Measurements from ENCODE around the gene STOX2.
A peak's percentile ranks its signal among the peaks of the same experiment; 100 is the strongest.

STOX2 gene

DNA sequence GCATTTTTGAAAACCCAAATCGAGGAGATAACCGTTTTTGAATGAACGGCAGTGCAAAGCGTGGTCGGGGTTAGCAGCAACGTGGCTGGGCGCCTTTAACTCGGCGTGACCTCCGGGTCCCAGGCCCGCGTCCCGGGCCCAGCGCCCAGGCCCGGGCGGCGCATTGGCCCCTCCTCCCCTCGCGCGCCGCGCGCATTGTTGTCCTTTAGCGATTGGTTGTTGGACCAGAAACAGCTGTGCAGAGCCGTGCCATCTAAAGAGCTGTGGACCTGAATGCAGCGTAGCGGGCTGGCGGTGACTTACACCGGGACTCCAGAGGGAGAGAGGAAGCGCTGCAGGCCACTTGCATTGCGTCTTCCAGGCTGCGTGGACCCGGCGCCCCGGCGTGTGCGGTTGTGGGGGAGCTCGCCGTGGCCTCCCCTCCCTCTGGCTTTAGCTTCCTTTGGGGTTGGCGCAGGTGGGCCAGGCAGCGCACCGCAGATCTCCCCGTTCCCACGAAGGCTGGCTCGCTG lies at the start of gene STOX2:
Gene STOX2, plus strand, starts transcription at position 227 of the 512 bp plus-strand sequence. CDS start 1,484 bp downstream, outside the sequence.
- TF ChIP-seq TEAD4 (IDR thresholded peaks at IDR 0.05) (no peak), CEBPB (IDR thresholded peaks at IDR 0.05) (no peak), EGR1 (IDR thresholded peaks at IDR 0.05) (no peak), EP300 (IDR thresholded peaks at IDR 0.05; ENCODE audit: borderline replicate concordance) (no peak), CREB1 (IDR thresholded peaks at IDR 0.05; ENCODE audit: low read depth) (no peak), FOXM1 (IDR thresholded peaks at IDR 0.05; ENCODE audit: borderline replicate concordance, low read depth) (no peak), RAD21 (IDR thresholded peaks at IDR 0.05; ENCODE audit: low read depth) (no peak), NFIC (IDR thresholded peaks at IDR 0.05) (no peak), ZBTB7A (IDR thresholded peaks at IDR 0.05; ENCODE audit: low read depth) (no peak), YY1 (IDR thresholded peaks at IDR 0.05; ENCODE audit: low read depth) (no peak), TAF1 (IDR thresholded peaks at IDR 0.05; ENCODE audit: low read depth) (peak; percentile 19; the same call in 1 of the 2 replicates)
- TF ChIP-seq, protein P1, sequence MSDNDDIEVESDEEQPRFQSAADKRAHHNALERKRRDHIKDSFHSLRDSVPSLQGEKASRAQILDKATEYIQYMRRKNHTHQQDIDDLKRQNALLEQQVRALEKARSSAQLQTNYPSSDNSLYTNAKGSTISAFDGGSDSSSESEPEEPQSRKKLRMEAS (IDR thresholded peaks at IDR 0.05), result peak; percentile 39
- TF ChIP-seq, protein P2, sequence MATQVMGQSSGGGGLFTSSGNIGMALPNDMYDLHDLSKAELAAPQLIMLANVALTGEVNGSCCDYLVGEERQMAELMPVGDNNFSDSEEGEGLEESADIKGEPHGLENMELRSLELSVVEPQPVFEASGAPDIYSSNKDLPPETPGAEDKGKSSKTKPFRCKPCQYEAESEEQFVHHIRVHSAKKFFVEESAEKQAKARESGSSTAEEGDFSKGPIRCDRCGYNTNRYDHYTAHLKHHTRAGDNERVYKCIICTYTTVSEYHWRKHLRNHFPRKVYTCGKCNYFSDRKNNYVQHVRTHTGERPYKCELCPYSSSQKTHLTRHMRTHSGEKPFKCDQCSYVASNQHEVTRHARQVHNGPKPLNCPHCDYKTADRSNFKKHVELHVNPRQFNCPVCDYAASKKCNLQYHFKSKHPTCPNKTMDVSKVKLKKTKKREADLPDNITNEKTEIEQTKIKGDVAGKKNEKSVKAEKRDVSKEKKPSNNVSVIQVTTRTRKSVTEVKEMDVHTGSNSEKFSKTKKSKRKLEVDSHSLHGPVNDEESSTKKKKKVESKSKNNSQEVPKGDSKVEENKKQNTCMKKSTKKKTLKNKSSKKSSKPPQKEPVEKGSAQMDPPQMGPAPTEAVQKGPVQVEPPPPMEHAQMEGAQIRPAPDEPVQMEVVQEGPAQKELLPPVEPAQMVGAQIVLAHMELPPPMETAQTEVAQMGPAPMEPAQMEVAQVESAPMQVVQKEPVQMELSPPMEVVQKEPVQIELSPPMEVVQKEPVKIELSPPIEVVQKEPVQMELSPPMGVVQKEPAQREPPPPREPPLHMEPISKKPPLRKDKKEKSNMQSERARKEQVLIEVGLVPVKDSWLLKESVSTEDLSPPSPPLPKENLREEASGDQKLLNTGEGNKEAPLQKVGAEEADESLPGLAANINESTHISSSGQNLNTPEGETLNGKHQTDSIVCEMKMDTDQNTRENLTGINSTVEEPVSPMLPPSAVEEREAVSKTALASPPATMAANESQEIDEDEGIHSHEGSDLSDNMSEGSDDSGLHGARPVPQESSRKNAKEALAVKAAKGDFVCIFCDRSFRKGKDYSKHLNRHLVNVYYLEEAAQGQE (IDR thresholded peaks at IDR 0.05; ENCODE audit: low read depth), result no peak

GRCh38 chr4:183855323-183856190 lies 49.5 kb upstream of the STOX2 start:
- no peak for TF ChIP-seq FOXM1 (IDR thresholded peaks at IDR 0.05; ENCODE audit: borderline replicate concordance, low read depth)

DNA sequence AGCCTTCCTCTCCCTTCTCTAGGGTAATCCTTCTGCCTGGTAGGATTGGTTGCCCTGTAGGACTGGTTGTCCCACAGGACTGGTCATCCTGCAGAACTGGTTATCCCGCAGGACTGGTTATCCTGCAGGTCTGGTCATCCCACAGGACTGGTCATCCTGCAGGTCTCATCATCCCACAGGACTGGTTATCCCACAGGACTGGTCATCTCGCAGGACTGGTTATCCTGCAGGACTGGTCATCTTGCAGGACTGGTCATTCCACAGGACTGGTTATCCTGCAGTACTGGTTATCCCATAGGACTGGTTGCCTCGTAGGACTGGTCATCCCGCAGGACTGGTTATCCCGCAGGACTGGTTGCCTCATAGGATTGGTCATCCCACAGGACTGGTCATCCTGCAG lies 48.1 kb upstream of the STOX2 start:
- TF ChIP-seq ZBTB7A (IDR thresholded peaks at IDR 0.05; ENCODE audit: low read depth), result no peak
- TF ChIP-seq RAD21 (IDR thresholded peaks at IDR 0.05; ENCODE audit: low read depth), result no peak
- TF ChIP-seq CREB1 (IDR thresholded peaks at IDR 0.05; ENCODE audit: low read depth), result no peak
- TF ChIP-seq EP300 (IDR thresholded peaks at IDR 0.05; ENCODE audit: borderline replicate concordance), result no peak
- no peak for TF ChIP-seq NFIC (IDR thresholded peaks at IDR 0.05)
- TF ChIP-seq, protein P1 (IDR thresholded peaks at IDR 0.05), result no peak
- no peak for TF ChIP-seq TCF12 (IDR thresholded peaks at IDR 0.05; ENCODE audit: low read depth)
- no peak for TF ChIP-seq TAF1 (IDR thresholded peaks at IDR 0.05; ENCODE audit: low read depth)
- TF ChIP-seq TEAD4 (IDR thresholded peaks at IDR 0.05), result no peak
- TF ChIP-seq, protein P3, sequence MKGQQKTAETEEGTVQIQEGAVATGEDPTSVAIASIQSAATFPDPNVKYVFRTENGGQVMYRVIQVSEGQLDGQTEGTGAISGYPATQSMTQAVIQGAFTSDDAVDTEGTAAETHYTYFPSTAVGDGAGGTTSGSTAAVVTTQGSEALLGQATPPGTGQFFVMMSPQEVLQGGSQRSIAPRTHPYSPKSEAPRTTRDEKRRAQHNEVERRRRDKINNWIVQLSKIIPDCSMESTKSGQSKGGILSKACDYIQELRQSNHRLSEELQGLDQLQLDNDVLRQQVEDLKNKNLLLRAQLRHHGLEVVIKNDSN (IDR thresholded peaks at IDR 0.05), result no peak
- TF ChIP-seq YY1 (IDR thresholded peaks at IDR 0.05; ENCODE audit: low read depth), result no peak
- no peak for TF ChIP-seq EGR1 (IDR thresholded peaks at IDR 0.05)
- TF ChIP-seq CEBPB (IDR thresholded peaks at IDR 0.05), result no peak
- TF ChIP-seq, protein P2 (IDR thresholded peaks at IDR 0.05; ENCODE audit: low read depth), result no peak
- no peak for TF ChIP-seq FOXM1 (IDR thresholded peaks at IDR 0.05; ENCODE audit: borderline replicate concordance, low read depth)

DNA sequence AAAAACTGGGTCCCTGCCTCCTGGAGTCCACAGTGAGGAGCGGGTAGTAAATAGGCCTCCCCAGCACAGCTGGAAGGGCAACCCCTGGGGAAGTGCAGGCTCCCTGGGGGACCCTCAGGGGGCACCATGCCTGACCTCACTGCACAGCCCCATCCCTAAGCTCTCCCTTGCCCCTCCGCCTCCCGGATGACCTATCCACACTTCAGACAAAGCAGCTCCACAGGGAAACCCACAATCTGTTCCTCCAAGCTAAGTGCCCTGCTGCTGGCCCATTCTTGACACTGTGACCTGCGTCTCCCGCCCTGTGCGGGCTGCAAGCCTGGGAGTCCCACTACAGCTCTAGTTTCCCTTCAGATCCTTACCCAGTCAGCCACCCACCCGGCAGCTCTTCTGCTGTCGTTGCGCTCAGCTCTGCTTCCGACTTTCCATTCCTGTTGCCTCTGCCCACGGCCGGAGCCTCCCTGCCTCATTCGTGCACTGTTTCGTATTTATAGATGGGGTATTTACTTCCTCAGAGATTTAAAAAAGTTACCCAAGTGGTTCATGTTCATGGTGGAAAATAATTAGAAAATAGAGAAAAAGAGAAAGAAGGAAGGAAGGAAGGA lies 47.0 kb upstream of the STOX2 start:
- TF ChIP-seq CREB1 (IDR thresholded peaks at IDR 0.05; ENCODE audit: low read depth) (no peak), ZBTB7A (IDR thresholded peaks at IDR 0.05; ENCODE audit: low read depth) (no peak), NFIC (IDR thresholded peaks at IDR 0.05) (no peak), CEBPB (IDR thresholded peaks at IDR 0.05) (no peak), TCF12 (IDR thresholded peaks at IDR 0.05; ENCODE audit: low read depth) (no peak), TEAD4 (IDR thresholded peaks at IDR 0.05) (no peak), RAD21 (IDR thresholded peaks at IDR 0.05; ENCODE audit: low read depth) (no peak)
- TF ChIP-seq, protein P3 (IDR thresholded peaks at IDR 0.05), result no peak
- TF ChIP-seq, protein P2 (IDR thresholded peaks at IDR 0.05; ENCODE audit: low read depth), result no peak
- TF ChIP-seq, protein P1 (IDR thresholded peaks at IDR 0.05), result no peak

Data from Ishikawa (cell line).